ENCODE results near the gene OLFML2B. TPM values are rescaled to one million over a fixed set of nuclear protein-coding genes. Genes with fewer than 3 reads are reported as not detected.

OLFML2B gene
- total and polyA plus RNA-seq, 12 donors = 0.73 to 23.4 (median 1.5) TPM

GRCh38 chr1:162006081-162006480 lies 17.6 kb downstream of the OLFML2B start:
- TF ChIP-seq CTCF (IDR thresholded peaks at IDR 0.05) = no peak
- Histone ChIP-seq H3K27me3 (no peaks in the 10 kb centered on the region), H3K27ac (no peak overlapping the region), H3K4me1 (peaks cover 0 to 46% (median 22%) of the 10 kb centered on the region in 9 donors), H3K9me3 (no peaks in the 10 kb centered on the region), H3K4me3 (no peak overlapping the region), H3K36me3 (peaks cover 0 to 42% (median 0%) of the 10 kb centered on the region in 9 donors)
- ATAC-seq (no peak), DNase-seq (no peak)
- WGBS, 2 donors = 81 to 87% methylated on average over 6 of the region's 6 CpGs
- intact Hi-C loops (cut with DNase I) = no loop called here

GRCh38 chr1:162004441-162004950 lies 19.2 kb downstream of the OLFML2B start:
- Histone ChIP-seq H3K4me1 (peaks cover 0 to 46% (median 7%) of the 10 kb centered on the region in 9 donors), H3K27me3 (no peaks in the 10 kb centered on the region), H3K4me3 (no peak overlapping the region), H3K27ac (peak overlapping the region in 5 of 10 donors; percentile 25 to 91 (median 39)), H3K9me3 (no peaks in the 10 kb centered on the region), H3K36me3 (peaks cover 0 to 44% (median 0%) of the 10 kb centered on the region in 9 donors)
- TF ChIP-seq CTCF (IDR thresholded peaks at IDR 0.05) = no peak
- 82 to 90% methylated on average over 3 of the region's 3 CpGs for WGBS, 2 donors
- intact Hi-C loops (cut with DNase I) = no loop called here
- DNase-seq = no peak
- ATAC-seq = no peak

- H3K27ac ChIP-seq = peak overlapping the region in 5 of 10 donors; percentile 25 to 91 (median 53)
- DNase-seq (peak in 1 of 2 donors; percentile 30), ATAC-seq (peak in 7 of 8 donors; percentile 68 to 85 (median 74))
- WGBS, 2 donors = 73 to 75% methylated on average over 5 of the region's 5 CpGs
- H3K27me3 ChIP-seq = no peaks in the 10 kb centered on the region
- H3K4me3 ChIP-seq = peak overlapping the region in 1 of 10 donors; percentile 39
- H3K36me3 ChIP-seq = peaks cover 0 to 47% (median 0%) of the 10 kb centered on the region in 9 donors
- H3K4me1 ChIP-seq = peaks cover 0 to 50% (median 6%) of the 10 kb centered on the region in 9 donors
- no peaks in the 10 kb centered on the region for H3K9me3 ChIP-seq
- TF ChIP-seq CTCF (IDR thresholded peaks at IDR 0.05) = no peak
- intact Hi-C loops (cut with DNase I) = no loop called here
These were observed 19.8 kb downstream of the OLFML2B start for GRCh38 chr1:162003830-162004215.

GRCh38 chr1:162003061-162003829 lies 20.4 kb downstream of the OLFML2B start:
- WGBS, 2 donors = 77 to 82% methylated on average over 15 of the region's 15 CpGs
- no peaks in the 10 kb centered on the region for H3K27me3 ChIP-seq
- intact Hi-C loops (cut with DNase I) = no loop called here
- H3K4me1 ChIP-seq = peaks cover 0 to 51% (median 6%) of the 10 kb centered on the region in 9 donors
- peak overlapping the region in 6 of 10 donors; percentile 25 to 91 (median 50) for H3K27ac ChIP-seq
- TF ChIP-seq CTCF (IDR thresholded peaks at IDR 0.05) = no peak
- H3K36me3 ChIP-seq = peaks cover 0 to 52% (median 0%) of the 10 kb centered on the region in 9 donors
- H3K4me3 ChIP-seq = peak overlapping the region in 5 of 10 donors; percentile 17 to 39 (median 24)
- H3K9me3 ChIP-seq = no peaks in the 10 kb centered on the region
- no peak for DNase-seq
- ATAC-seq = peak in 7 of 8 donors; percentile 15 to 53 (median 36)

Measured in heart right ventricle (tissue), 16 donors.